Activated CD8-positive, alpha-beta memory T cell treated with anti-CD3 and anti-CD28 coated beads for 48 hours (primary cell): ENCODE data around the gene ZDHHC14.
"Not testable (repeated sequence)": the region's sequence is repeated elsewhere in the genome, so short reads cannot be mapped to it uniquely, and the experiment has no call there.

Experiments
- DNase-seq, 3 experiments: peaks; one replicate each; pipeline ENCODE4 v3.0.0-alpha.2; 2020; ENCODE audit warnings: low read depth in 2 of 3, low spot score in 2 of 3

ZDHHC14 gene

DNA sequence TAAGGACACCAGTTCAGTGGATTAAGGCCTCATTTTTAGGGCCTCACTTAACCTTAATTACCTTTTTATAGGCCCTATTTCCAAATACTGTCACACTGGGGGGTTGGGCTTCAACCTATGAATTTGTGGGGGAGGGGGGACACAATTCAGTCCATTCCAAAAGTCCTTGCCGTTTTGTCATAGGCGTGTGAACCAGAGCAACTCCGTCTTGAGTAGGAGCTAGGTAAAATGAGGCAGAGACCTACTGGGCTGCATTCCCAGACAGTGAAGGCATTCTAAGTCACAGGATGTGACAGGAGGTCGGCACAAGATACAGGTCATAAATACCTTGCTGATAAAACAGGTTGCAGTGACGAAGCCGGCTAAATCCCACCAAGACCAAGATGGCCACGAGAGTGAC, 328.6 kb downstream of the ZDHHC14 start:
- DNase-seq = no peak

DNA sequence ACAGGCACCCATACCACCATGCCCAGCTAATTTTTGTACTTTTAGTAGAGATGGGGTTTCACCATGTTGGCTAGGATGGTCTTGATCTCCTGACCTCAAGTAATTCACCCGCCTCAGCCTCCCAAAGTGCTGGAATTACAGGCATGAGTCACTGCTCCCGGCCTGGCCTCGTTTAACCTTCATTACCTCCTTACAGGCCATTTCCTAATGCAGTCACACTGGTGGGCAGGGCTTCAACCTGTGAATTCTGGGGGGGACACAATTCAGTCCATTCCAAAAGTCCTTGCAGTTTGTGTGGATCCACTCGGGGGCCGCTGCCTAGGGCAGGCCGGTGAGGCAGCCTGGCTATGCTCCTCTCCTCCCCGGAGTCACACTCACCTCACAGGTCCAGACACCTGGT, 329.6 kb downstream of the ZDHHC14 start:
- no peak for DNase-seq

DNA sequence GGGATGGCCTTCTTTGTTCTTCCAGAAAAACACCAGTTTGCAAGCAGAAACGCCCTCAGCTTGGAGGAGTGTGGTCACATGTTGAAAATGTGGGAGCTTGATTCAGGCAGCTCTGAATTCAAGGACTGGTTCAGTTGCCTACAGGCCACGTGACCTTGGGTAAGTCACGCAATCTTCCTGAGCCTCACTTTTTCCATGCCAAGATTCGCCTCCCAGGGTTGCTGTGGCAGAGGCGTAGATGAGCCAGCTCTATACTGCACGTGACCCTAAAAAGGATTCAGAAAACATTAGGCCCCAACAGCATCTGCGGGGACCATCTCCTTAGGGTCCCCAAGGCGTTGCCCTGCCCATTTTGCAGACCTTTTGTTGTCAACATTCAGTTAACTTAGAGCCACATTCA, 330.1 kb downstream of the ZDHHC14 start:
- no peak for DNase-seq

DNA sequence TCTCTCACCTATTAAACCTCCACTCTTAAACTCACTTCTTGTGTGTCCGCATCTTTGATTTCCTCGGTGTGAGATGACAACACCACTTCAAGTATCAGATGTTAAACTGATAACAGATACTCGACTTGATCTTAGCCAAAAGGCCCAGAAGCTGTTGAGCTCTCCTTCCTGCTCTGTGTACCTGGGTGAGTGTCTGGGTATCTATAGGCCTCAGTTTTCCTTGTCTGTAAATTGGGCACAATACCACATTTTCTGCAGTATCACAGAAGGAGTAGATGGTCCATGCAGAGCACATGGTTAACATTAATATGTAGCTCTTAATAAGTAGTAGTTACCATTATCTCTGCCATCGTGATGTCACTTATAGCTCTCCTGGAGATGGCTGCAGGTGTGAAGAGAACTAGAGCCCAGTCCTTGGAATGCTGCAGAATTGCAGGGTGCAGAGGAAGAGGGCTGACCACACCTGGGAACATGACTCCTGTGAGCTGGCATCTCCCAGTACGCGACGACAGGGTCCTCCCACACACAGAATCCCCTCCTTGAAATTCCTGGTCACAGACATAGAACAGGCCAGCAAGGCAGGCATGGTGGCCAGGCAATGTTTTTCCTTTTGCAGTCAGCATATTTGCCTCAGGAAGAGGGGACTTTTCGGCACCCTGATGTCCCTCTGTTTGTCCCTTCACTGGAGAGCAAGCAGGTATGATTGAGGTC, 331.8 kb downstream of the ZDHHC14 start:
- no peak for DNase-seq

DNA sequence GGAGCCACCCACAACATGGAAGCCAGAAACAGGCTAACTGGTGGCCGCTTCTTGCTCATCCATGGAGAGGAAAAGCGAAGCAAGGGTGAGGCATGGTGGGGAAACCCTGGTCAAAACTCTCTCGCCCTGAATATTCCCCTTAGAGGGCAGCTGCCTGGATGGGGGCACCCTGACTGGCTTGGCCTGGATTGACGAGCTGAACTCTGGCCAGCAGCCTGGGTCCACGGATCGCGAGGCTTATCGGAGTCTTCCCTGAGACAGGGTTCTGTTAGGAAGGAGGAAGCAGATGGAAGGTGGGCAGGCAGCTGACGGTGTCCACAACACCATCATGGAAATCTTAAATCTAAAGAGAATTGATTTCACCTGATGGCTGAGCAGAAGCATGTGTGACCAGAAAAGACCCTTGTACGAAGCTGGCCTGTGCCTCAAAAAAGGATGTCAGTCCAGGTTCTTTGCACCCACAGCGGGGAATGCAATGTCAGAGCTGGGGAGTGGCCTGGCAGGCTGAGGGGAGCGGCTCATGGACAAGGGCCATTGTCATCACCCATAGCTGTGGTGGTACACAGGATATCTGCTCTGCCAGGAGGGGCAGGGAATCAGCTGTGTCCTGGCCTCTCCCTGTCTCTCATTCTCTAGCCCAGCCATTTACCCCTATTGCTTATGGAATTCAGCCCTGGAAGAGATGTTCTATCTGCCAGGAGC, 332.6 kb downstream of the ZDHHC14 start:
- no peak for DNase-seq

DNA sequence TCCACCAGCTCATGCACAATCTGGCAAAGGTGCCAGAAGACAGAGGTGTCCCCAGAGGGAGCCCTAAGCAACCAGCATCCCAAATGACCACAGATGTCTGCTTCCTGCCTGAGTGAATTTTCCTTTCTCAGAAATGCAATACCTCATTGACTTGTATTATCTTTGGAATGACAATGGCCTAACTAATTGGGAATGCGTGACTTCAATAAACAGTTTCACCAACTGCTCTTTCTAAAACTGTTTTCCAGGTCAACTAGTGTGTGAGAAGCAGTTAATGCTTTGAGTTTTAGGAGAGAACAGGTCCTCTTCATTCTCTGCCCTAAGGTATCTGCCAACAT, 333.1 kb downstream of the ZDHHC14 start:
- DNase-seq = no peak

DNA sequence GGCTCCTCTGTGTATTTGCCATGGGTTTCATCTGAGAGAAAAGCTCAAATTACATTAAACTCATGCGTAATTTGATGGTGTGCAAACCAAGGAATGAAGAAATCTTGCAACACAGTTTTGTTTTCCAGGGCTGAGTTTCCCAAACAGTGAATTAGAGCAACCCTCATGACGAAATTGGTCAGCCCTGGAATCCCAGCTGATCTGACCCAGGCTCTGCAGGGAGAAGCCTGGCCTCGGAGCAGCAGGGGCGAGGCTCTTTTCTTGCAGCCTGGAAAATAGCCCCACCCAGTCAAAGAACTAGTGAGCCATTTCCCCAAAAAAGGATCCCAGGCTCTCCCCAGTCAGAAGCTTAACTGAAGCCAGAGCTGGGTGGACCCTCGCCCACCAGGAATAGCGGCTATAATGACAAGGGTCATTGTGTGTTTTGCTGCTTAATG, 334.8 kb downstream of the ZDHHC14 start:
- DNase-seq = no peak

DNA sequence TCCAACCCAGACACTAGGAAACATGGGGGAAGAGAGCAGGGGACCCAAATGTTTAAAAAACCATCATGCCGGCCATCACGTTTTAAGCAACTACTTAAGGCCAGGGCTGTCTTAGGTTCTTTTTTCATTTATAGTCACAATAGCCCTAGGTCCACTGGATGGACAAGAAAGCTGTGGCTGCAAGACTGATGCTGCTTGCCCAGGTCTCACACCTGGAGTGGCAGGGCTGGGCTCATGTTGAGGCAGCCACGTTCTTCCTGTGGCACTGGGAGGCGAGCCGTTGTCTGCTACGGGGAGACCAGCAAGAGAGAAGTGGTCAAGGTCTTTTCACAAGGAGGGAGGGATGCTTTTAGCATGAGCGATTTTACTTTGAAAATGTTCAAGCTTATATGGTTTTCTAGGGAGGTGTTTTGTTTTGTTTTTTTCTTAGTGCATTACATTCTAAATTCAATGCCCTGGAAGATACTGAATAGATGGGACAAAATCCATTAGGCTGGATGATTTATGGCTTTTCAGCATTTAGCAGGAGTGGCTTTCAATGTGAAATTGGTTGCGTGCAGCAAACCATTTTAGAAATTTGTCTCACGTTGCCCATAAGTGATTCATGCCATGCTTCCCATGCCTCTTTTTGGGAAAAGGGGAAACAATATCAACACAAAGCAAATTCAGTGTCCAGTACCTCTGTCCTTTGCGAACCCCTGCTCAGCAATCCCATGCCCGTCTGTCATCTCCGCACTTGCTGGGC, 335.4 kb downstream of the ZDHHC14 start:
- DNase-seq = no peak

DNA sequence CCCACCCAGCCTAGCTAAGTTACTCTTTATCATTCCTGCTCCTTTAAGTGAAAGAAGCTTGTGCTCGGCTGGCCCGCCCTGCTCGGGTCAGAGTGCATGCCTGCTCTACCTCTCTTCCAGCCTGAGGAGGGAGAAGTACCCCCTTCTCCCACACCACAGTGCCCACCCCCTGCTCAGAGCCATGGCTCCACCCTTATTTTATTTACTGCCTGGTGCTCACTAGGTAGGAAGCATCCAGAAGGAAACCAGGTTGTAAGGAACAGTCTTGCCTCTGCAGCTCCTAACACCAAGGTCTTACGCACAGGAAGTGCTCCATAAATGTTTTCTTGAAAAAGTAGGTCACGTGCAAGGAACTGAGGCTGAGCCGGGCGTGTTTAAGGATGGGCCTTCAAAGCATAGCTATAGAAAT, 336.4 kb downstream of the ZDHHC14 start:
- no peak for DNase-seq

DNA sequence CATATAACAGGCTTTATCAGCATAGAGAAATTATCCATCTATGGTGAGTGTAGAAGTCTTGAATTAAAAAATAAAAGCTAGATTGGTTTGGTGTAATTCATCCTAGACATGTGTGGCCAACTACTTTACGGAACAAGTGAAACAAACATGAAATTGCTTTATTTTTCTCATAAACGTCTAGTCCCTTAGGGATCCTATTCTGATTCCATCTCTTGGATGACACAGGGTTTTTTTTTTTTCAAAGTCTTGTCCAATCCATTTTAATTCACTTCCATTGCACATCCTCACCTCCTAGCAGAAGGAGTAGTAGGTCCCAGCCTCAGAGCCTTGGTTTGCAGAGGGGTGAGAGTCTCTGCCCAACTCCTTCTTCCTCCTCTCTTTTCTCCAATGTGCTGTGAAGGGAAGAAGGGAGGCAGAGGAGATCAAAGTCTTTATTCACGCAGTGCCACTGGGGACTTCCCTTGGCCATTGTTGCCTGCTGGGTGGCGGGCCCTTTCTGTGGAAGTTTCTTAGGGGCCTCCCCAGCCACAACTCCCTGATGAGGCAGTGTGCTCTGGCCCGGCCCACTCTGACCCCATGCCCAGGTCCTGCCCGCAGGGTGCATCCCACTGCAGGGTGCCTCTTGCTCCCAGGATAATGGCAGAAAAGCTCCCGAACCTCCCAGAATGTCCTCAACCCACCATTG, 337.7 kb downstream of the ZDHHC14 start:
- DNase-seq = no peak

DNA sequence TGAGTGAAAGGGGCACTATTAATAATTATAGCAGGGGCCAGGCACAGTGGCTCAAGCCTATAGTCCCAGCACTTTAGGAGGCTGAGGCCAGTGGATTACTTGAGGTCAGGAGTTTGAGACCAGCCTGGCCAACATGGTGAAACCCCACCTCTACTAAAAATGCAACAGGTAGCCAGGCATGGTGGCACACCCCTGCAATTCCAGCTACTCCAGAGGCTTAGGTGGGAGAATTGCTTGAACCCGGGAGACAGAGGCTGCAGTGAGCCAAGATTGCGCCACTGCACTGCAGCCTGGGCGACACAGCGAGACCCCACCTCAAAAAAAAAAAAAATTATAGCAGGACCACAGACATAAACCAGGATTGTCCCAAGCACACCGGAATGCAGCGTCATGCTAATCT, 340.0 kb downstream of the ZDHHC14 start:
- not testable (repeated sequence) for DNase-seq

DNA sequence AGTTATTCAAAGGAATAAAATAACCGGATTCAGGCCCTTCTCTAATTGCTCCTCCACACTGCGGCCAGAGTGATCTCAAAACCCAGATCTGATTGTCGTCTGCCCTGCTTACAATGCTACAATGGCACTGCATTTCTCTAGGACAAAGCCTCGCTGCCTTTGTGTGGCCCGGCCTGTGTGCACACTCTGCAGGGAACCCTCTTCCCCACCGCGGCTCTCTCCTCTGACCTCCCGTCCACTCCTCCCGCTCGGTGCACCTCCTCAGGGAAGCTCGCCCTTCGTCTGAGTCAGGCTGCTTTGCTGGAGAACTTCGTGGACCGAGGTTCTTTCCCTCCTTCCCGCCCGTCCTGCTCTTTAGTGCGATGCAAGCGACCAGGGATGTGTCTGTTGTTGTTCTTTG, 340.4 kb downstream of the ZDHHC14 start:
- no peak for DNase-seq

DNA sequence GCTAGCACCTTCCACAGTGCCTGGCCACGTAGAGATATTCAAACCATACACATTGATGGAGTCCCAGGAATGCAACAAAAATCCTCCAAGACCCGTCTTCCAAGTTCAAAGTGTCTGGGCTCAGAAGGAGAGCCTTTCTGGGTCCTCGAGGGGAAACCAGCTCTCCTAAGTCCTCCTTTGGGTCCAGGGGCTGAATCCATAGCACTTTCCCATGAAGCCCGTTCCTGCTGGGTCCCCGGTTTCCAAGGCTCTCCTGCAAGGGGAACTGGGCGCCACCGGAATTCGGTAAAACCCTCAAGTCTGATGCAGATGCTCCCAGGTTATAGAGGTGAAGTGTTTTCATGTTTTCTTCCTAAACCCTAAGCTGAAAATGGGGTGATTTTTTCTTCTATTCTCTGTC, 340.8 kb downstream of the ZDHHC14 start:
- DNase-seq = no peak

DNA sequence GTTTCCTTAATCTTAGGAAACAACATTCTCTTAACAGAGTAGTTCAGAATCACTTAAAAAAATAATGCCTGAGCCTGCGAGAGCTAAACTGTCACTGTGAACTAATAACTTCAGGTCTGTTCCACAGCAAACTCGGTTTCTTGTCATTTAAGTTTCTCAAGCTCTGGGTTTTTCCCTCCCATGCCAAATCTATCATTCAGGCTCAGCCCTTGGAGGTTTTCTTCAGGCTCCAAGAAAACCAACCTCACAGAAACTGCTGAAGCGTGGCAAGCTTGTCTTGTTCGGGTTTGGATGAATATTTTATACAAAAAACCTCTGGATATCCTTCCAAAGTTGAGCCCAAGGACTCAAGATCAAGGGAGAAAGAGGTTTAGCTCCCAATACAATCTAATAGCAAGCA, 342.4 kb downstream of the ZDHHC14 start:
- no peak for DNase-seq

DNA sequence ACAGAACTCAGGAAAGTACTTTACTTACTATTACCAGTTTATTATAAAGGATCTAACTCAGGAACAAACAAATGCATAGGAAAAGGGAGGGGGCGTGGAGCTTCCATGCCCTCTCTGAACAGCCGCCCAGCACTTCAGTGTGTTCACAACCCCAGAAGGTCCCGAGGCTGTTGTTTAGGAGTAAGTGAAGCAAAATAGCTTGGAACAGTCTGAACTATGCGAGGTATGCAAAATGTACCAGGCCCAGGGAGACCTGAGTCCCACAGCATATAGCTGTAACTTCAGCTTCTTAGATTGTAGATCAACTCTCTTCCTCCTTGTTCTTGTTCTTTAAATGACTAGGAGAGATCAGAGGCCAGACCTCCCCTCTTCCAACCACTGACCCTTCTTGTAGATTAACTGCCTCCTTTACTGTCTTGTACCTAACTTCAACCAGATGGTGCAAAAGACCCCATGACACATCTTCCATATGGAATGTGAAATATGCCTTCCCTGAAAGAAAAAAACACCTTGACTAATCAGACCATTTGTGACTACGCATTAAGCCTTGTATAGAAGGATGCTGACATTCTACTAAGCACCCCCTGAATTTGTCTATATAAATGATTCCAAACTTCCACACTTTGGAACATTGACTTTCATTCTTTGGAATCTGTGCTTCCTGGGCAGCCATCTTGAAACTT, 343.3 kb downstream of the ZDHHC14 start:
- DNase-seq = no peak

DNA sequence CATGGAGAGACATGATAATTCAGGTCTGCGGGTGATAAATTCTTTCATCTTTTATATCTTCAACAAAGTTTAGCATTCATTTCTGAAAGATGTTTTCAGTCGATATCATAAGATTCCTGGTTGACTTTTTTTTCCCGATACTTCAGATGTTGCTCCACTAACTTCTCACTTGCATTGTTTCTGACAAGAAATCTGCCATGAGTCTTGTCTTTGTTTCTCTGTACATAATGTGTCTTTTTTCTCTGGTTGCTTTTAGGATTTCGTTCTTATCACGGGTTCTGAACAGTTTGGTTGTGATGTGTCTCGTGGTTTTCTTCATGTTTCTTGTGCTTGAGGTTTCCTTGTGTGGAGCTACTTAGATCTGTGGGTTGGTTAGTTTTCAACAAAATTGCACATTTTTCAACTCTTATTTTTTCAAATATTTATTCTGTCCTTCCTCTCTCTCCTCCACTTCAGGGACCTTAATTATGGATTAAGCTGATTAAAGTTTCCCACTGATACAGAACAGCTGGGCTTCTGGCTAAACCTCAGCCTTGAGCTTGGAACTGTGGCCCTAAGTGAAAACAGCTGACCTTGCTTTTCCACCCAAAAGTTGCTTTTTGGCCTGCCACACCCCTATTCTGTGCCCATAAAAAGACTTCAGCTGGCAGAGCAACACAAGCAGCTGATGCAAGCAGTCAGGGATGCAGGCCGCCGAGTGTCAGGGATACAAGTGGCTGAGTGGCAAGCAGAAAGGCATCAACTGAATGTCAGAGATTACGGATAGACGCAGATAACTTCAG, 344.2 kb downstream of the ZDHHC14 start:
- DNase-seq = no peak

DNA sequence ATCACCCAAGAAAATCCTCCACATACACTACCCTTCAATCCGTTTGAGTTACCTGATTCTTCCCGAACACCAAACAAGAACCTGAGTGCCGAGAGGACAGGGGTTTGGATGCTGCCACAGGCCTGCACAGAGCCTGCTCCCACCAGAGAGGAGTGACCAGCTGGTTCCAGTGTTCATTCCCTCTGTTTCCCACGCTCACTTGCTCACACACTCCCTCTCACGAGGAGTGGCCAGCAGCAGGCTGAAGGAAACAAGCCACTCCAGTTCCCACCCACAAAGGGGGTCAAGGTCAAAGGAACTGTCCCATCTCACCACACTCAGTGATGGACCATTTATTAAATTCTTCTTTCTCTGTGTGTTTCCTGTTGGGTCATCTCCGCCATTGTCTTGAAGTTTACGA, 344.8 kb downstream of the ZDHHC14 start:
- no peak for DNase-seq

DNA sequence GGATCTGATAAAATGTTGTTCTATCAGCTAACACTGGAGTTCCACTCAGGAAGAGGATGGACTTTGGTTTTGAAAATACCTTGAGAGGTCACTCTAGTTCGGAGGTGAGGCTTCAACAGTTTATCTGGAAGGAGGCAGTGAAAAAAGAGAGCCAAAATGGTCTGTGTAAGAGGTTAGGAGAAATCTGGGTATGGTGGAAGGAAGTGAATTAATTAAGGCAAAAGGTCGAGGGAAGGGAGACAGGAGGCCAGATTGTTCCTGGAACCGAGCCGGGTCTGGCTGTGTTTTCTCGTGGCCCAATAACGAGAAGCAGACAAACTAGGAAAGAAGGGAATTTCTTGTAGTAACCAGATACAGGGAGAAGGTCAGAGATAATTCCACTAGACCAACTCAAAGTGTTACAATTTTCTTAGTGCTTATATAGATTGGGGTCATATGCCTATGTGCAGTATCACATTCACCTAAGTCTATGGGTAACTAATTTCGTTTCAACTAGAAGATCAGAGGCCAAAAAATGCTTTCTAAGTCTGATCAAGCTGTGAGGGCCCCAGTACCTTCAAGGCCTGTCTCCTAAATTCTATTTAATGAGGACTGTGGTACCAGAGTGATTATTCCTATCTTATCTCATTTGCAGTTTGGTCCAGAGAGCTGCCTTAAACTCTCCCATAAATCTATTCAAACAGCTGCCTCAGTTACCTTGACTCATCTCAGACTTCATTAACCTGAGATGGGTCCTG, 346.1 kb downstream of the ZDHHC14 start:
- no peak for DNase-seq
